Gastrocnemius medialis (tissue), 4 donors: ENCODE measurements around the gene ZMPSTE24. TPM values are rescaled to one million over a fixed set of nuclear protein-coding genes. Genes with fewer than 3 reads are reported as not detected.

Experiments
- total RNA-seq, 4 donors: library from RNA; depleted of rRNA; stranded (reverse); fragments of >200 nt; gene quantifications; one replicate each; pipeline versions ENCODE4 v1.1.0 to v1.2.3, GENCODE V29; 2016

The ZMPSTE24 gene
- total RNA-seq, 4 donors from 2014 or later: 19.9 to 31.9 (median 24.0) TPM

Other genes starting within 250 kb of the ZMPSTE24 start
- gene CAP1, start 217.5 kb upstream of the ZMPSTE24 start, total RNA-seq: 10 to 100 TPM; 35.5 to 67.0 (median 48.7) TPM
- gene PPT1, start 161.0 kb upstream of the ZMPSTE24 start, total RNA-seq: 10 to 100 TPM in 2 of 4 donors, 1 to 10 TPM in 2; 8.5 to 23.2 (median 13.4) TPM
- 10 to 100 TPM; 12.3 to 15.9 (median 15.0) TPM for gene RLF, start 96.8 kb upstream of the ZMPSTE24 start, total RNA-seq
- not detected for gene TMCO2, start 10.3 kb upstream of the ZMPSTE24 start, total RNA-seq
- gene COL9A2, start 59.0 kb downstream of the ZMPSTE24 start, total RNA-seq: 1 to 10 TPM in 1 of 4 donors, under 1 TPM in 1, not detected in 2; 0.07 to 8.9 TPM
- gene SMAP2, start 115.5 kb downstream of the ZMPSTE24 start, total RNA-seq: 100 to 1,000 TPM in 1 of 4 donors, 10 to 100 TPM in 3; 14.9 to 121 (median 47.5) TPM
- under 1 TPM in 3 of 4 donors, not detected in 1; 0.20 to 0.36 (median 0.35) TPM for gene ZFP69B, start 192.2 kb downstream of the ZMPSTE24 start, total RNA-seq
- gene ZFP69, start 219.1 kb downstream of the ZMPSTE24 start, total RNA-seq: under 1 TPM in 3 of 4 donors, not detected in 1; 0.13 to 0.41 (median 0.29) TPM